Hepatocyte (in vitro differentiated cells): ENCODE measurements around the gene ZBTB20.

ENCODE experiments used
- CTCF ChIP-seq: fragments of 200-600 bp; sonication (generic); IDR thresholded peaks from 2 replicates; pipeline ENCODE4 v1.5.1; 2016; ENCODE audit warnings: antibody characterized with exemption, mild to moderate bottlenecking; ENCODE audit not compliant: poor library complexity
- EZH2 ChIP-seq: fragments of 200-600 bp; sonication (generic); IDR thresholded peaks from 2 replicates; pipeline ENCODE4 v1.6.1; 2016; ENCODE audit warnings: antibody characterized with exemption, mild to moderate bottlenecking, borderline replicate concordance
- EZH2phosphoT487 ChIP-seq: fragments of 200-600 bp; sonication (generic); IDR thresholded peaks from one replicate; pipeline ENCODE4 v1.6.1; 2018; ENCODE audit warnings: antibody characterized with exemption, mild to moderate bottlenecking, low read depth, moderate library complexity; ENCODE audit not compliant: unreplicated experiment, severe bottlenecking

DNA sequence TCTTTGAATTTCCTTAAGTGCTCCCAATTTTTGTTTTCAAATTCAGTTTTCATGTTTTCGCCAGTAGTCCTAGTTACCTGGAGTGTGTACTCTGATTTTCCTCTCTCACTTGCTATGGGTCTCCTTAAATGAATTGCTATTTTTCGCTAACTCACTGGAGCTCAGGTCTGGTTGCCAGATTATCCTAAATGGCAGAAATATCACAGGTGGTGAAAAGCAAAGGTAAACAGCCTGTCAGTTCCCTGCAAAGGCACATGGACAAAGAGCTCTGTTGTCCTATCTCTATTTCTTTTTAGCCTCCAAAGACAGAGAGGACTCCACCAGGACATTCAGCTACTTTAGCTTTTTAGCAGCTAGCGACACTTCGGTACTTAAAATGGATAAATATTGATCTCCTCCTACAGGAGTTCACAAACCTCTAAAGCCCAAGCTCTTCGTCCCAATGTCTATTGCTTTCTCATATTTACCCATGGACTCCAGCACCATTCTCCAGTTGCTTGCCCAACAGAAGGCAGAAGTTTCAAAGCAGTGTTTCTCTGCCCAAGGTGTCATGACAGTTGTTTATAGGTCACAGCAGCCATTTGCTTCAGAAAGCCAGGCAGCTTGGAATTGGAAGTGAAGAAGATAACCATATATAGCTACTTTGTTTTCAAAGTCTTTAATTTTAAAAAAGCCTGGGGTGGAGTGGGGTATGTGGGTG lies 12.3 kb downstream of the ZBTB20 start:
- no peak for TF ChIP-seq CTCF
- TF ChIP-seq EZH2phosphoT487: no peak
- no peak for TF ChIP-seq EZH2
